RWPE2 (cell line): ENCODE measurements around the gene RTN4R.

Experiments used
- ATAC-seq: fragments of 200-7000 bp; cut with Tn5 transposase; 3 replicates; pipeline ENCODE4 v1.9.1; 2021; ENCODE audit warnings: low read depth
- DNase-seq: peaks from one replicate; pipeline ENCODE4 v3.0.0-alpha.2; 2020; ENCODE audit warnings: low spot score
- H3K27ac ChIP-seq: fragments of 450-650 bp; 2 replicates; pipeline ENCODE4 v1.5.1; 2017; ENCODE audit warnings: mild to moderate bottlenecking; ENCODE audit not compliant: poor library complexity, severe bottlenecking
- H3K27me3 ChIP-seq: fragments of 250-450 bp; sonication (Bioruptor Pico); 2 replicates; pipeline ENCODE4 v1.5.1; 2021; ENCODE audit warnings: mild to moderate bottlenecking, moderate library complexity; ENCODE audit not compliant: insufficient read depth, poor library complexity, severe bottlenecking
- H3K36me3 ChIP-seq: fragments of 250-450 bp; sonication (Bioruptor Pico); 2 replicates; pipeline ENCODE4 v1.5.1; 2020; ENCODE audit warnings: low read depth, mild to moderate bottlenecking, moderate library complexity
- H3K4me1 ChIP-seq: fragments of 250-450 bp; sonication (Bioruptor Pico); 2 replicates; pipeline ENCODE4 v1.5.1; 2021; ENCODE audit warnings: mild to moderate bottlenecking, moderate library complexity; ENCODE audit not compliant: insufficient read depth, poor library complexity, severe bottlenecking
- H3K4me3 ChIP-seq: fragments of 250-450 bp; sonication (Bioruptor Pico); 2 replicates; pipeline ENCODE4 v1.5.1; 2021; ENCODE audit warnings: mild to moderate bottlenecking, moderate library complexity; ENCODE audit not compliant: severe bottlenecking
- H3K9me3 ChIP-seq: fragments of 250-450 bp; sonication (Bioruptor Pico); 2 replicates; pipeline ENCODE4 v1.5.1; 2021; ENCODE audit warnings: mild to moderate bottlenecking, moderate library complexity; ENCODE audit not compliant: severe bottlenecking
- CTCF ChIP-seq: fragments of 450-650 bp; IDR thresholded peaks from one replicate; pipeline ENCODE4 v1.5.1; 2017; ENCODE audit warnings: mild to moderate bottlenecking, moderate library complexity; ENCODE audit not compliant: poor library complexity, severe bottlenecking

The RTN4R gene

DNA sequence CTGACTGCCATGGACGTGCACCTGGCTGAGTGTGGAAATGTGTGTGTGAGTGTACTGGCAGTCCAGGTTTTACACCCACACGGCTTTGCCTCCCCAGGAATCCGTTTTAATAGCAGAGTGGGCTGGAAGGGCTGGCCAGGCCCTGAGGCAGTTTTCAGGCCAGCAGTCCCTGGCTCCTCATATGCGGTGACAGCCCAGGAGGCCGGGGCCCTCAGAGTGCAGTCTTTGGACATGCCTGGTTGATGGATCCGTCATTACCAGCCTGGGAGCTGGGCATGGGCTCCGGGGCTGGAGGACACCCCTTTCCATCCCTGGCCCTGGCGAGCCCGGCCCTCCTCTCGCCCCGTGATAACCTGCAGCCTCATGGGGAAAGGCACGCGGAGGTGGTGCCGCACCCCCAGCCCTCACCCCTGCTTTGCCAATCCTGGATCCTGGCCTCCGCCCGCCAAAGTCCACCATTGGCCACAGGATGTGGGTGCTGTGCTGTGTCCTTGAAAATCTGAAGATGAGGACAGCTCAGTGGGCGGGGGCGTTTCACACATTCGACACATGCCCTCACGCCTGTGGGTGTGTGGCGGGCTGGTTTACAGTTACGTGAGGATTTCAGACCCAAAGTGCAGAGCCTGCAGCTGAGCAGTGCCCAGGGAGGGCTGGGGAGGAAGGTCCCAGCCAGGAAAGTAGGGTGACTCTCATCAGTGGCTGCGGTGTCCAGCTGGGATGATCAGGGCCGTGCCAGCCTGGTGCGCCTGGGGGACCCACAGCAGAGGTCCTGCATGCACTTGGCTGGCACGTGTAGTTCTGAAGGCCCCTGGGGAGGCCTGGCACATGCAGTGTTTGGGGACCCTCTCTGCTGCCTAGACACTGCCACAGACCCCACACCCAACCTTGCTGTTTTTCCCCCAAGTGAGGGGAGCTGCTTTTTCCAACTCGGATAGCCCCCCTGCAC lies 55.1 kb downstream of the RTN4R start:
- no peak overlapping the region for H3K4me3 ChIP-seq
- no peaks in the 10 kb centered on the region for H3K36me3 ChIP-seq
- no peak; the same call in 2 of the 3 replicates for ATAC-seq
- H3K4me1 ChIP-seq, result peaks cover 4% of the 10 kb centered on the region
- H3K27me3 ChIP-seq, result no peaks in the 10 kb centered on the region
- no peak overlapping the region for H3K27ac ChIP-seq
- no peak for TF ChIP-seq CTCF
- H3K9me3 ChIP-seq, result no peaks in the 10 kb centered on the region
- no peak for DNase-seq

GRCh38 chr22:20211997-20212753 lies 55.9 kb downstream of the RTN4R start:
- Histone ChIP-seq H3K36me3 (no peaks in the 10 kb centered on the region), H3K27me3 (no peaks in the 10 kb centered on the region), H3K9me3 (no peaks in the 10 kb centered on the region), H3K27ac (no peak overlapping the region), H3K4me1 (peaks cover 4% of the 10 kb centered on the region), H3K4me3 (no peak overlapping the region)
- TF ChIP-seq CTCF, result no peak
- no peak for DNase-seq
- no peak for ATAC-seq

GRCh38 chr22:20211409-20211996 lies 56.6 kb downstream of the RTN4R start:
- Histone ChIP-seq H3K27ac (no peak overlapping the region), H3K4me3 (no peak overlapping the region)
- ATAC-seq, result no peak

DNA sequence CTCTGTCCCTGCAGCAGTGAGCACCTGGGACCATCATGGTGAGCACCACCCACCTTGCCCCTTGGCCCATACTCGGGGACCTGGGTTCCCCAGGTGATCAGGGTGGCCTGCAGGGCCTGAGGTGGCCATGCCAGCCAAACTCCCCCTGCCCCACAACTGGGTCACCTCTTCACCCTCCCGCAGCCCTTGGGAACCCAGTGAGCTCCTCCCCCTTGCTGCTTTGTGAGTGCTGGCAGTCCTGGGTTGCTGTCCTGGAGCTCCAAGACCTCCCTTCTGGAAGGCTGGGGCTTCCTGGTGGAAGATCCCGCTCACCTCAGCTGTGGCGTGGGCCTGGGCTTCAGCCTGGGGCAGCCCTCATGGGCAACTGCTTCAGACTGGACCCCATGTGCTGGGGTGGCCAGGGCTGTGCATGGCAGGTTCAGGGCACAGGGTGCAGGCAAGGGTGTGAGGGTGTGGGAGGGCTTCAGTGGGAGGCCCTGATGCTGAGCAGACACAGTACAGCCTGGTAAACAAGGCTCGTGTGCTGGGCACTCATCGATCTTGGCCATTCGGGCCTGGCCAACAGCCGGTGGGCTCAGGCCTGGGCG lies 57.6 kb downstream of the RTN4R start:
- H3K4me1 ChIP-seq, result peaks cover 4% of the 10 kb centered on the region
- H3K27me3 ChIP-seq, result no peaks in the 10 kb centered on the region
- no peak for ATAC-seq
- H3K36me3 ChIP-seq, result no peaks in the 10 kb centered on the region
- no peak for TF ChIP-seq CTCF
- H3K4me3 ChIP-seq, result no peak overlapping the region
- no peaks in the 10 kb centered on the region for H3K9me3 ChIP-seq
- DNase-seq, result no peak
- no peak overlapping the region for H3K27ac ChIP-seq

More at GRCh38 chr22:20211409-20211996, 56.6 kb downstream of the RTN4R start:
- Histone ChIP-seq H3K9me3 (no peaks in the 10 kb centered on the region), H3K36me3 (no peaks in the 10 kb centered on the region), H3K4me1 (no peaks in the 10 kb centered on the region), H3K27me3 (no peaks in the 10 kb centered on the region)
- no peak for TF ChIP-seq CTCF
- DNase-seq, result no peak
